B cell (primary cell): ENCODE measurements around the gene G2E3.

ENCODE experiments used
- CTCF ChIP-seq: fragments of 200-600 bp; IDR thresholded peaks from one replicate; pipeline ENCODE4 v1.8.0; 2022; ENCODE audit warnings: antibody characterized with exemption, mild to moderate bottlenecking
- EZH2 ChIP-seq: IDR thresholded peaks from 2 replicates; pipeline ENCODE4 v1.6.1; 2012; ENCODE audit warnings: borderline replicate concordance, low read depth, mild to moderate bottlenecking, moderate library complexity, low read length; ENCODE audit not compliant: insufficient read depth, poor library complexity, severe bottlenecking

- no peak for TF ChIP-seq CTCF
- no peak for TF ChIP-seq EZH2
Observed at GRCh38 chr14:30621940-30622830, 63.2 kb downstream of the G2E3 start, which contains the start of gene SCFD1.
